Stomach smooth muscle (tissue), 2 donors: Measurements from ENCODE around the gene ULBP3.
"Not testable (repeated sequence)": the region's sequence is repeated elsewhere in the genome, so short reads cannot be mapped to it uniquely, and the experiment has no call there.

Experiments
- H3K27ac ChIP-seq: one replicate; pipeline ENCODE4 v1.7.0; 2013; ENCODE audit warnings: mild to moderate bottlenecking, low read length, inconsistent platforms
- H3K27me3 ChIP-seq, 2 donors: one replicate each; pipeline ENCODE4 v1.7.0; 2013; ENCODE audit warnings: low read length in 2 of 2; ENCODE audit not compliant: insufficient read depth in 2 of 2, control insufficient read depth in 1 of 2
- H3K36me3 ChIP-seq, 2 donors: one replicate each; pipeline ENCODE4 v1.7.0; 2013; ENCODE audit warnings: low read length in 2 of 2; ENCODE audit not compliant: control insufficient read depth in 2 of 2, insufficient read depth in 2 of 2
- H3K4me1 ChIP-seq: one replicate; pipeline ENCODE4 v1.7.0; 2013; ENCODE audit warnings: low read length; ENCODE audit not compliant: control insufficient read depth, insufficient read depth
- H3K4me3 ChIP-seq, 2 donors: one replicate each; pipeline ENCODE4 v1.7.0; 2013; ENCODE audit warnings: low read length in 2 of 2
- H3K9ac ChIP-seq, 2 donors: one replicate each; pipeline ENCODE4 v1.7.0; 2013; ENCODE audit warnings: low read length in 2 of 2, mild to moderate bottlenecking in 1 of 2
- H3K9me3 ChIP-seq, 2 donors: one replicate each; pipeline ENCODE4 v1.7.0; 2013; ENCODE audit warnings: low read length in 2 of 2; ENCODE audit not compliant: control insufficient read depth in 2 of 2
- donor health status: healthy.
- donor health status: Pancreatic carcinoma.

ULBP3 gene

DNA sequence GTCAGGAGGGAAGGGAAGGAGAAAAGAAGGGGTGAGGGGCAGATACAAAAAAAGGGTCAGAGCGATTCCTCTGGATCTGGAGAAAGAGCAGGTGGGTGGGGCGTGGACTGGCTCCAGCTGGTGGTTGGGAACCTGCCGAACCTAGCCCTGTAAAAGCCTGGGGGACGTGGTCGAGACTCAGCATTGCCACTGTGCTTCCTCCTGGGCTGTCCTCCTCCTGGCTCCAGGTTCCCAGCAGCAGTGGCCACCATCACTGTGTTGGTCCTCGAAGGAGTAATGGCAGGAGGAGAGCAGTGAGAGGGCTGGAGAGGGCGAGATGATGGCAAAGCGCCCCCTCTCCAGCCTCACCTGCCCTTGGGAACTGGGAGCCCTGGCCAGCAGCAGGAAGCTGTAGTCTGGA, 40.1 kb downstream of the ULBP3 start:
- H3K4me1 ChIP-seq, result peaks cover 13% of the 10 kb centered on the region
- H3K36me3 ChIP-seq, result no peaks in the 10 kb centered on the region
- H3K27me3 ChIP-seq, result peaks cover 31 to 39% of the 10 kb centered on the region in 2 donors
- no peak overlapping the region for H3K27ac ChIP-seq
- H3K9me3 ChIP-seq, result no peaks in the 10 kb centered on the region
- no peak overlapping the region for H3K4me3 ChIP-seq
- no peak overlapping the region for H3K9ac ChIP-seq

DNA sequence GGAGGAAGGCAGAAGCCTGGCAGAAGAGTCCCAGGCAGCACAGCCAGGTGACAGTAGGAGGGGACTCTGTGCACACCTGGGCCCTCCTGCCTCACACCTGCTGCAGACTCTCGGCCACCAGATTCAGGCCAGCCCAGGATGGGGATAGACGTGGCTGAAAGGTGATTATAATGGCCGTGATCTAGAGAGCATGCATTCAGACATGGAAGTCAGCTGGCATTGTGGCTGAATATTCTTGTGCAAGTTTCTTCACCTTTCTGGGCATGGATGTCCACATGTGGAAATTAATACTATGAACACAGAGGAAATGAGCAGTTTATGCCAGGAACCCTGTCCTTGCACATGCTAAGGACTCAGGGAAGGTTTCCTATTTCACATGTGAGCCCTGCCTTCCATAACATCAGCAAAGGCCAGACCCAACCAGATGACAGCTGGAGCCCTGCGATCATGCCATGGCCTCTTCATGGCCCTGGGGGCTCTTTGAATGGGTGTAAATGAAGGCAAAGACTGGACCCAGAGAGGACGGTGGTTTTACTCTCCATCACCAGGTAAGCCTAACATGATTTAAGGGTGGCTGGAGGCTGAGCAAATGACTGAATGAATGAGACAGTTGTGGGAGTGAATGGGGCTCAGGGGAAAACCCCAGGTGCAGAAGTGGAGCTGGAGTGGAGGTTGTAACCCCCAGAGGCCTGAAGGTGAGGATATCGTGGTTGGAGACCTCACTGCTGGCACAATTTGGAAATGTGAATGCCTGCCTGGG, 40.9 kb downstream of the ULBP3 start:
- H3K27me3 ChIP-seq, result peaks cover 33 to 40% of the 10 kb centered on the region in 2 donors
- H3K9me3 ChIP-seq, result no peaks in the 10 kb centered on the region
- no peak overlapping the region for H3K9ac ChIP-seq
- no peak overlapping the region for H3K4me3 ChIP-seq
- no peaks in the 10 kb centered on the region for H3K36me3 ChIP-seq
- H3K4me1 ChIP-seq, result peaks cover 13% of the 10 kb centered on the region
- H3K27ac ChIP-seq, result no peak overlapping the region

DNA sequence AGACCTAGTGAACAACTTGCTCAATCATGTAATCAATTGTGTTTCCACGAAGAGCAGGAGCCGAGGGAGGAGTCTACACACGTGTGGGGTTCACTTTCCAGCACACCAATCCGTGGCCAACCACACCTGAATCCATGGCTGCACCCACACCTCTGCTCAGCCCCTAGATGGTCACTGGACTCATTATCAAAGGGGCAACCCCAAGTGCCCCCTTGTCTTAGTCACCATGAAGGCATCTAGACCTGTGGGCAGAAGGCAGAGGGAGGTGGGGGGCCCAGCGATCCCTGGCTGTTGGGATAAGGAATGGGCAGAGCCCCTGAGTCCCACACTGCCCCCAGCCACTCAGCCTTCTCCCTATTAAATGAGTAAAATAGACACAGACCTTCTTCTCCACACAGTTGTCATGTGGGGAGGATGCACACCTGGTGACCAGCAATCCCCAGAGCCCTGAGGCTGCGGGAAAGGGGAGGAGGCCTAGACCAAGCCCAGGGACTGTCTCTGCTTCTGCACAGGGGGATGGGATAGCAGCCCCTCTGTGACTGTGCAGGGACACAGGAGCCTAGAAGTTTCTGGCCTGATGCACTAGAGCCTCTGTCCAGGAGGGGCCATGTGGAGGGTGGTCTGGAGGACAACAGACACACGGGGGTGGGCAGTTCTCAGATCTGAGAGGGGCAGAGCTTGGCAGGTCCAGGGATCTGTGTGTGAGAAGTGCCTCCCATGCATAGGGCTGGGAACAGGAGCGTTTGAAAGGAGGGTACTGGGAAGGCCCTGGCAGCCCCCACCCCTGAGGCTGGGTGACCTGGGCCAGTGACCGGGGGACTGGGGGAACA, 41.7 kb downstream of the ULBP3 start:
- Histone ChIP-seq H3K9me3 (no peaks in the 10 kb centered on the region), H3K9ac (no peak overlapping the region), H3K27me3 (peaks cover 33 to 38% of the 10 kb centered on the region in 2 donors), H3K27ac (no peak overlapping the region), H3K4me3 (no peak overlapping the region), H3K36me3 (no peaks in the 10 kb centered on the region), H3K4me1 (peaks cover 13% of the 10 kb centered on the region)

DNA sequence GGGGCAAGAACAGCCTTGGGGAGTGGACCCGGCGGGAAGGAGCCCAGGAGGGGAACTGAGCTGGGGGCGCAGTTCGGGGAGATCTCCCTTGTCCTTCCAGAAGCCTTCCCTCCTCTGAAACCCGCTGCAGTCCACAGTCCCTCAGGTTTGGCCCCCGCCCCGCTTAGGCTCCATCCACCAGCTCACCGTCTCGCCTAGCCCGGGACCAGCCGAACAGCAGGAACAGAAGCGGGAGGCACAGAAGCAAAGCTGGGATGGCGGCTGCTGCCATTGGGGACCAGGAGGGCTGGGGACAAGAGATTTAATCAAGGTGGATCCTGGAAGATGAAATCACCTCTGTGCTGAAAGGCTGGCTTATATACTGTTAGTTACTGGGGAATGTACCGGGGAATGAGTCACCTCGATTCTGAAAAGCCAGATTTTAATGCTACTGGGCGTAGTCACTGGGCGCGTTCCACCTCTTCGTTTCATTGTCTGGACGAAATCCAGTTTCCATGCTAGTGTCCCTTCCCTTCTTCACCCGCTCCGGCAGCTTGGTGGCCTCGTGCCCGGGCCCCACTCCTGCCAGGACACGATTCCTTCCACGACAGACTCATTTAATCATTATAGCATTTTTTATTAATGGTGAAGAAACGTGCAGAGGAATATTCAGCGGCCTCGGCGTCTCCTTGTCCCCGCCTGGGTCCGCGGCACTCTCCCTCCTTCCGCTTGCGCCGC, 43.6 kb downstream of the ULBP3 start, which contains the start of gene RAET1L:
Gene RAET1L, minus strand, starts transcription at position 332 of the 717 bp plus-strand sequence. Its CDS starts 61 bp downstream, at position 271.
- Histone ChIP-seq H3K9me3 (no peaks in the 10 kb centered on the region), H3K4me3 (peak within 1 kb of the TSS; percentile 67 to 71), H3K27me3 (peaks cover 33 to 36% of the 10 kb centered on the region in 2 donors), H3K4me1 (peaks cover 13% of the 10 kb centered on the region), H3K36me3 (no peaks in the 10 kb centered on the region), H3K9ac (no peak within 1 kb of the TSS), H3K27ac (no peak within 1 kb of the TSS)

DNA sequence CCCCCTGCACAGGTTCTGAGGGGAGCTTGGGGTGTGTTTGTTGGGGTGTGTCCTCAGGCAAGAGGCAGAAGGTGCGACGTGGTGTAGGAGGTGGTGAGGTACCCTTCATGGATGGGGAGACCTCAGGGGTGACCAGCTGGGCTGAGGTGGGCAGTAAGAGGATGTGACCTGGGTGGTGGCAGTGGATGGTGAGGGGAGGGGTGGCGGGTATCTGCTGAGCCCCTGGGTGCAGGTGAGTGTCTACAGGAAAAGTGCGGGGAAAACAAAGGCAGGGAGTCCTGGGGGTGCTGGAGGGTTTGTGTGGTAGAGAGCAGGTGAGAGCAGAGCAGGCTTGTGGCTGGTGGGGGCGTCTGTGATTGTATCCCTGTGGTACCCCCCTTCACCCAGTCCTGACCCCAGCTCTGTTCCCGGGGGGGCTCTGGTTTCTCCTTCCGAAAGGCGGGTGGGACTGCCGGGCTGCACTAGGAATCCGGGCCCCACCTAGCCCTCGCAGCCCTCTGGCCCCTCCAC, 44.2 kb downstream of the ULBP3 start:
- H3K36me3 ChIP-seq, result no peaks in the 10 kb centered on the region
- peaks cover 13% of the 10 kb centered on the region for H3K4me1 ChIP-seq
- H3K9ac ChIP-seq, result no peak overlapping the region
- peaks cover 33 to 36% of the 10 kb centered on the region in 2 donors for H3K27me3 ChIP-seq
- H3K9me3 ChIP-seq, result no peaks in the 10 kb centered on the region
- H3K27ac ChIP-seq, result no peak overlapping the region
- H3K4me3 ChIP-seq, result peak overlapping the region in 1 of 2 donors; percentile 71

DNA sequence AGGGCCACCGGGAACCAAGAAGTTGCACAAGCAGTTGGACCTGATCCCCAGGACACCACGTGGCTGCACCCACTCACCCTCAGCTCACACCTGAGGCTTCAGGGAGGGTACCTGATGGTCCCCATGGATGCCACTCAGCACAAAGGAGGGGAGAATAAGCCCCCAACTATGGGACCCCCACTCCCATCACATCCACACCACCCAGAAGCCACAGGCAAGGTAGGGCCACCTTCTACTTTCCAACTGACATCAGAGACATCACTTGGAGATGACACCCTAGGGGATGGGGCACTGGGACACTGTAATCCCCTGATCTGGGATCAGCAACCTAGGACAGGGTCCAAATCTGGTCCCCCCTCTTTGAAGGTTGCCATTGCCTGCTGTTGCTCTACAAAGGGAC, 44.9 kb downstream of the ULBP3 start:
- Histone ChIP-seq H3K4me1 (peaks cover 13% of the 10 kb centered on the region), H3K27me3 (peaks cover 33 to 40% of the 10 kb centered on the region in 2 donors)
- H3K9ac ChIP-seq, H3K4me3 ChIP-seq, H3K36me3 ChIP-seq, H3K9me3 ChIP-seq, H3K27ac ChIP-seq: not testable (repeated sequence)

DNA sequence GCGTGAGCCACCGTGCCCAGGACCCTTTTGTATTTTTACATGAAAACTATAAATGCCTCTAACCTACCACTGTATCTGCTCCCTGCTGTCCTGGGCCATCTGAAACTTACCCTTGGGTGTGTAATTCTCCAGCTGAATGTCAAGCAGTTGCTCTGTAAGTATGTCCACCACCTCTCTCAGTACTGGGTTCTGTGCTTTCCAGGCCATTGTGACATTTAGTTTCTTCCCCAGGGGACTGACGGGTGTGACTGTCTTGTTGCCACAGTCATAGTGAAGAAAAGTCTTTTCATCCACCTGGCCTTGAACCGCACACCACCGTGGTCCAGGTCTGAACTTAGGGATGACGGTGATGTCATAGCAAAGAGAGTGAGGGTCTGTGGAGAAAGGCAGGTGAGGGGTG, 47.1 kb downstream of the ULBP3 start:
- H3K9ac ChIP-seq, H3K4me3 ChIP-seq, H3K9me3 ChIP-seq, H3K27ac ChIP-seq, H3K36me3 ChIP-seq: not testable (repeated sequence)
- peaks cover 13% of the 10 kb centered on the region for H3K4me1 ChIP-seq
- peaks cover 29 to 32% of the 10 kb centered on the region in 2 donors for H3K27me3 ChIP-seq

DNA sequence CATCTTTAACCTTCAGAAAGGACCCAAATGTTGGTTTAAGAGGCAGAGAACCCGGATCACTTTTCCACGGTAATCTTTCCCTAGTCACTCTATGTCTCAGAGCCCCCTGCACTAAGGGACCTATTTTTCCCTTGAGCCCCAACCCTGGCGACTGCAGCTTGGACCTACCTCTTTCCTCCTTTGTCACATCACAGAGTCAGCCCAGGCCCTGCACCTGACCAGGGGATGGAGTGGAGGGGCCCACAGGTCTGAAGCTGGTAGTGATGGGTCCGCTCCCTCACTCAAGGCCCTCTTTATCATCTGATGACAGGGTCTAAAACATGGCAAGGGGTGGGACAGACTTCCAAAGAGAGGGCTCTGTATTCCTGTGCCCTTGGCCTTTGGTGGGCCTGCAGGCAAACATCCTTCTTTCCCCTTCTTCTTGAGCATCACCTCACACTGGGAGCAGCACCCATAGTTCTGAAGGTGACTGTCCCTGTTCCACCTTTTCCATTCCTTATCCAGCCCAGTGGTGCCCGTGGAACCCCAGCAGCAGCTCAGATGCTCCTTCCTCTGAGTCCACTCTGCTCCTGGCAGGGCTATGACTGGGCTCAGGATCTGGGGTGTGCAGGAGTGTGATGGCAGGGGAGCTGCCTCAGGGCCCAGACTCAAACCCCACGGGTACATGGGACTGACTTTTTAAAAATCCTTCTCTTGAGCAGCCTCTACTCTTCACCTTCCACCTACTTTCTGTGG, 49.9 kb downstream of the ULBP3 start:
- Histone ChIP-seq H3K4me1 (peaks cover 2% of the 10 kb centered on the region), H3K4me3 (no peak overlapping the region), H3K27me3 (peaks cover 25 to 27% of the 10 kb centered on the region in 2 donors), H3K36me3 (no peaks in the 10 kb centered on the region), H3K9me3 (no peaks in the 10 kb centered on the region), H3K27ac (no peak overlapping the region), H3K9ac (no peak overlapping the region)

DNA sequence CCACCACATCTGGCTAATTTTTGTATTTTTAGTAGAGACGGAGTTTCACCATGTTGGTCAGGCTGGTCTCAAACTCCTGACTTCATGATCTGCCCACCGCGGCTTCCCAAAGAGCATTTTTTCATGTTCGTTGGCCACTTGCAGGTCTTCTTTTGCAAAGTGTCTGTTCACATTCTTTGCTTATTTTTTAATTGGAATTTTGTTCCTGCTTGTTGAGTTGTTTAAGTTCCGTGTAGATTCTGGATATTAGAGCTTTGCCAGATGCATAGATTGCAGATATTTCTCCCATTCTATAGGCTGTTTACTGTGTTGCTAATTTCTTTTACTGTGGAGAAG, 51.8 kb downstream of the ULBP3 start:
- H3K4me3 ChIP-seq, H3K27ac ChIP-seq, H3K36me3 ChIP-seq, H3K9me3 ChIP-seq, H3K9ac ChIP-seq, H3K4me1 ChIP-seq: not testable (repeated sequence)
- H3K27me3 ChIP-seq, result peaks cover 31 to 36% of the 10 kb centered on the region in 2 donors
